ENCODE measurements around the gene SMIM35.
"Not testable (repeated sequence)": the region's sequence is repeated elsewhere in the genome, so short reads cannot be mapped to it uniquely, and the experiment has no call there.

Gene SMIM35

GRCh38 chr11:117978291-117978910, 108.4 kb downstream of the SMIM35 start:
- not testable (repeated sequence) for DNase-seq

- DNase-seq = not testable (repeated sequence)
Observed at GRCh38 chr11:117977612-117978264, 109.0 kb downstream of the SMIM35 start.

GRCh38 chr11:117977029-117977428, 109.7 kb downstream of the SMIM35 start:
- peak; percentile 58 for DNase-seq

GRCh38 chr11:117976445-117976844, 110.3 kb downstream of the SMIM35 start:
- DNase-seq = no peak

- peak; percentile 30 for DNase-seq
Observed at GRCh38 chr11:117973503-117973860, 113.3 kb downstream of the SMIM35 start.

- no peak for DNase-seq
Observed at GRCh38 chr11:117972629-117973502, 113.9 kb downstream of the SMIM35 start.

GRCh38 chr11:117972044-117972443, 114.7 kb downstream of the SMIM35 start:
- DNase-seq = no peak

GRCh38 chr11:117970400-117971024, 116.3 kb downstream of the SMIM35 start:
- DNase-seq = peak; percentile 92

- no peak for DNase-seq
Observed at GRCh38 chr11:117969160-117969991, 117.4 kb downstream of the SMIM35 start.

GRCh38 chr11:117966908-117967307, 119.9 kb downstream of the SMIM35 start:
- no peak for DNase-seq

GRCh38 chr11:117962826-117963225, 123.9 kb downstream of the SMIM35 start:
- no peak for DNase-seq

- DNase-seq = no peak
Observed at GRCh38 chr11:117961896-117962295, 124.9 kb downstream of the SMIM35 start.

- no peak for DNase-seq
Observed at GRCh38 chr11:117960406-117960805, 126.4 kb downstream of the SMIM35 start.

GRCh38 chr11:117959438-117960149, 127.2 kb downstream of the SMIM35 start:
- DNase-seq = no peak

- no peak for DNase-seq
Observed at GRCh38 chr11:117958949-117959348, 127.8 kb downstream of the SMIM35 start.

All from GDM1 (cell line).